HG02938 (cell line): ENCODE results near the gene IFT80.
"Not testable (repeated sequence)": the region's sequence is repeated elsewhere in the genome, so short reads cannot be mapped to it uniquely, and the experiment has no call there.

Source experiments
- ATAC-seq: cut with Tn5 transposase; IDR thresholded peaks from one replicate; pipeline ENCODE4 v1.9.1; 2021; ENCODE audit warnings: mild to moderate bottlenecking, moderate library complexity; ENCODE audit not compliant: unreplicated experiment

The IFT80 gene

DNA sequence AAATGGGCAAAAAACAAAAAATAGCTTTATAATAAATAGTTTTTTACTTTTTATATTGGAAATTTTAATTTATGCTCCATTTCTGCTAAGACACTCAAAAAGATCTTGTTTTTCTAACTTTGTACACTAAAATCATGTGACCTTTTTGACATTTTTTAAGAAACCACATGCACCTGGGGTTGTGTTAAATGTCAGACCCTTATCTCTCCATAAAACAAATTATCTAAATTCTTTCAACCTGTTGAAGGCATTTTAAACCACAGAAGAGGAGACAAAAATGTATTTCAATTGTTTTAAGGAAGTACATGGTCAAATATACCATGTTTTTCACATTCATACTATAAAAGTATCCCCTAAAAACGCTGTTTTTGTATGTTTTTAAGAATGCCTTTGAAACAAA is 29.2 kb downstream of the IFT80 start:
- ATAC-seq = no peak

DNA sequence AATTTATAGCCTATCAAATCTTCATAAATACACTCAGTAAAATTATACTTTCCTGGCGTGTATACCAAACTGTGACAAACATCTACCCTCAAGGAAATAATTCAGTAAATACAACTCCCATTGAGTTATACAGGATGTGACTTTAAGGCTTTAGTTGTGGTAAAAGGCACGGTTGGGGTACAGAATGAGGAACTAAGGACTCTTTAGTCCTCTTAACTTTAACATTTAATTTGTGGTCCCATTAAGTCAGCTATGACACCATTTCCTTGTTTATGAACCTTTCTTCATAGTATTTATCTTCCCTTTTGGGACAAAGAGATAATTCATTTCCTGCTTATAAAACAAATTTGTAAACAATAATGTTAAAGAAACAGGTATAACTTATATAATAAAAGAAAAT is 30.2 kb downstream of the IFT80 start:
- ATAC-seq = peak; percentile 87

DNA sequence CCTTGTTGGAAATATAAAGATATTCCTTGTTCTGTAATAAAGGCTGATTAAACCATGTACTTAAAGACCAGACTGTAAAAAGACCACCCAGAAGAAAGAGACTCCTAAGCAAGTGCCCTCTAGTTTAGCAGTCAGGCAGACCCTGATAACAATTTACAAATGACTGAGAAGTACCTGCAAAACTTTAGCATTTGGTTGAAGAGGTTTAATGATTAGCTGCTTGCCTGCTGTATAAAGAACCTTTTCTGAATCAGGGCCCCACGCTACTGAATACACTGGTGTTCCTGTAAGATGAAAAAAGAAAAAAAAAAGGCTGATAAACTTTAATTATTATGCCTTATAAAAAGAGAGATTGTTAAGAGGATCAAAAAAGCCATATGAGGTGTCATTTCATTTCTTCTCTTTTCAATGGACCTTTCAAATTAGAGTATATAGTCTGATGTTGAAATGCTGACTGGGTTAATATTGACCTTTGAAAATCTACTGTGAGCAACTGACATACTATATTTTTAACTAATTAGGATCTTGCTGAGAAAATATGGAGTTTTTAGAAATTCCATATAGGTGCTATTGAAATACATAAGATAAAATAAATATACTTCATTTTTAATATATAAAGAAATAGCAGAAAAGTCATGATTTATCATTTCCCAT is 33.0 kb downstream of the IFT80 start:
- ATAC-seq = no peak

- ATAC-seq = not testable (repeated sequence)
Observed at GRCh38 chr3:160362896-160363295, 36.1 kb downstream of the IFT80 start.

DNA sequence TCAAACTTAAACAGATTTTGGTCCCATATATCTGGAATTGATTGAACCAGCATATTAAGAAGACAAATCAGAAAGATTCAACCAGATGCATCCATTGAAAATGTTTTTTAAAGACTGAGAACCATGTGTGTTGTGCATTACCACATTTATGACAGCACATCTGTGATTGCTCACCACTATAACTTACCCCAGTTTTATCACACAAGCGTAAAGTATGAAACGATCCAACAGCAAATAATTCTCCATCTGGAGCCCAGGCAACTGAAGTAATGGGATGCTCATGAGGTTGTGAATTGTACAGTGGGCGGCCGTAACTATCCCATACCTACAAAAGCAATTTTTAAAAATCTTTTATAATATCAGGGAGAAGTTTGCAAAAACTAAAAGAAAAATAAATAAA is 43.2 kb downstream of the IFT80 start:
- ATAC-seq = no peak

DNA sequence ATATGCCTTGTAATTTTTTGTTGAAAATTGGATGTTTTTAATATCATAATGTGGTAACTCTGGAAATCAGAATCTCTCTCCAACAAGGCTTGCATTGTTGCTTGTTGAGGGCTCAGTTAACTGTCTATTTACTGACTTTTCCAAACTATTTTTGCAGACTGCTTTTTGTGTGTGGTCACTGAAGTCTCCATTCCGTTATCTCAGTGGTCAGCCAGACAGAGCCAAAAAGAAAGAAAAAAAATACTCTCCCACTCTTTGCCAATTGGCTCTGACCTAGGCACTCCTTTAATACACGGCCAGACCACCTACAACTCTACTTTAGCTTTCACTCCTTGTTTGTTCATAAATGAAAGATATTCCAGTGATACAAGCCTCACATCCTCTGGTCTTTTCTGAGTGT is 52.5 kb downstream of the IFT80 start:
- no peak for ATAC-seq

- ATAC-seq = no peak
Observed at GRCh38 chr3:160343132-160343531, 55.9 kb downstream of the IFT80 start.

DNA sequence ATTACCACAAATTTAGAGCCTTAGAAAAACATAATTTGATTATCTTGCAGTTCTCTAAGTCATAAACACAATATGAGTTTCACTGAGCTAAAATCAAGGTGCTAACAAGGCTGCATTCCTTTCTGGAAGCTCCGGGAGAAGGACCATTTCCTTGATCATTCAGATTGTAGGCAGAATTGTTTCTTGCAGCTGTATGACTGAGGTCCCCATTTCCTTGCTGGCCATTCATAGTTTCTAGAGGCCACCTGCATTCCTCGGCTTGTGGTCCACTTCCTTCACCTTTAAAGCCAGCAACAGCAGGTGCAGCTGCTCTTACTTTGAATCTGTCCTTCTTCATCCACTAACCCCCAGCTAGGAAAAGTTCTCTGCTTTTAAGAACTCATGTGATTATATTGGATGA is 58.7 kb downstream of the IFT80 start:
- no peak for ATAC-seq

DNA sequence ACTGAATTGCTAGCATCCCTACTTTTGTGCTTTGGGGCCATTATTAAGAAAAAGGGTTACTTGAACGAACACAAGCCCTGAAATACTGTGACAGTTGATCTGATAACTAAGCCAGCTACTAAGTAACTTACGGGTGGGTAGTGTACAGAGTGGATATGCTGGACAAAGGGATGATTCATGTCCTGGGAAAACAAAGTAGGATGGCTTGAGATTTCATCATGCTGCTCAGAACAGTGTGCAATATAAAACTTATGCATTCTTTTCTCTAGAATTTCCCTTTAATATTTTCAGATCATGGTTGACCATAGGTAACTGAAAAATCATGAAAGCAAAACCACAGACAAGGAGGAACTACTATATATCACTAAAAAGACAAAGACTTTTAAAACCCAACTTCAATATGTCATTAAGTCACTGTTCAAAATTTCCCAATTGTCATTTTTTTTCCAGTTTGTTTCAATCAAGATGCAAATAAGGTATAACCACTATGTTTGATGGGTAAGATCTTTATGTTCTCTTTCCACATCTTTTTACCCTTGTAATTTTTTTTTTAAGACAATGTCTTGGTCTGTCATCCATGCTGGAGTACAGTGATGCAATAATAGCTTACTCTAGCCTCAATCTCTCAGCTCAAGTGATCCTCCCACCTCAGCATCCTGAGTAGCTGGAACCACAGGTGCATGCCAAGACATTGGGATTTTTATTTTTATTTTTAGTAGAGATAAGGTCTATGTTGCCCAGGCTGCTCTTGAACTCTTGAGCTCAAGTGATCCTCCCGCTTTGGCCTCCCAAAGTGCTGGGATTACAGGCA is 67.7 kb downstream of the IFT80 start:
- ATAC-seq = no peak

GRCh38 chr3:160330690-160331089 is 68.3 kb downstream of the IFT80 start:
- ATAC-seq = no peak

DNA sequence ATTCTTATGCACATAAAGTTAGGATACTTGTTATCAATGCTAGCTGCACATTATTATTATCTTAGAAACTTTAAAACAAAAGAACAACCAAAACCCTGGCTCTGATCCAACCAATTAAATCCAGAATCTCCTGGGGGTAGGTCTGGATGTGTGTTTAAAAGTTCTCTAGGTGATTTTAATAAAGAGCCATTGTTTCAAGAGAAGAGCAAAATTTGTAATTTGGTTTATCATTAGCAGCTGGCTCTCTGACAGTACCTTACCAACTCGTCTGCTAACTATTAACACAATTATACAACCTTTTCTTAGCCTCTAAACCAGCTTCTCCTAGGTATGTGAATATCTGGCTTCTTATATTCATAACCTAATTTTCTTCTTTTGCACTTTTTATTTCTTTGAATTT is 68.9 kb downstream of the IFT80 start:
- no peak for ATAC-seq

GRCh38 chr3:160326286-160326685 is 72.7 kb downstream of the IFT80 start:
- not testable (repeated sequence) for ATAC-seq

DNA sequence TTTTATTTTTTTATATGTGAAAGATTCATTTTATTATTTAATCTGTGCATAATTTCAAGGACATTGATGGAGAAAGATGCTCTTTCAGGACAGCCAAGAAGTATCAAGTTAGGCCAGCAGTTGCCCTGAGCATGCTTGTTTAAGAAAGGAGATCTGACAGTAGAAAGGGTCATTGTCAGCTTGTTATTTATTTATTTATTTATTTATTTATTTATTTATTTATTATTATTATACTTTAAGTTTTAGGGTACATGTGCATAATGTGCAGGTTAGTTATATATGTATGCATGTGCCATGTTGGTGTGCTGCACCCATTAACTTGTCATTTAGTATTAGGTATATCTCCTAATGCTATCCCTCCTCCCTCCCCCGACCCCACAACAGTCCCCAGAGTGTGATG is 77.2 kb downstream of the IFT80 start:
- not testable (repeated sequence) for ATAC-seq

DNA sequence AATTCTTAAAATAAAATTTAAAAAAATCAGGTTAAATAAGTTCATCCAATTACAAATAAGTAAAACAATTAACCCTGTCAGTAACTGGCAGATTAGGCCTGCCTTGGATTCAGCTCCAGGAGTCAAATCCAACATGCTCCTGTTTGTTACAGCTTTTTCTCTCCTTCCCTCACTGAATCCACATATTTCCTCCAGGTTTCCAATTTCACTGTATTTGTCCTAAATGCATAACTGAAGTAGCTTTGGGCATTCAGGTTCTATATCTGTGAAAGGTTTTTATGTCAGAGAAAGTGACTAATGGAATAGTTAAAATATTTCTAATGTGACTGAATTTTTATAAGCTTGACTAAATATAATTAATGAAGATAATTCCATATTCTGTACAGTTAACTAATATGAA is 79.7 kb downstream of the IFT80 start:
- no peak for ATAC-seq

DNA sequence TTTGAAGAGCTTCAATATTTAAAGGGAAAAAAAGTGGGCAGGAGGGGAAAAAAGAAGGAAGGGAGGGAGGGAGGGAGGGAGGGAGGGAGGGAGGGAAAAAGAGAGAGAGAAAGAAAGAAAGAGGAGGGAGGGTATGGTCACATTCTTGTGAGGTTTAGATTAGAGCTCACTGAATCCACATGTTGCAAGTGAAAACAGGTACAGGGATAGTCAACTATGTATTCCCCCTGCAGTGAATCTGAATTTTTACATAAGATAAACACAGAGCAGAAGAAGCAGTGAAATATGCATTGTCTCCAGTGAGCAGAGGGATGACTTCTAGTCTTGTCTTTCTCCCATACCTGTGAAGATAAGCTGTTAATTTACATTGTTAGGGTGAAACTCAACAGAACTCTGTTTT is 84.0 kb downstream of the IFT80 start:
- no peak for ATAC-seq

DNA sequence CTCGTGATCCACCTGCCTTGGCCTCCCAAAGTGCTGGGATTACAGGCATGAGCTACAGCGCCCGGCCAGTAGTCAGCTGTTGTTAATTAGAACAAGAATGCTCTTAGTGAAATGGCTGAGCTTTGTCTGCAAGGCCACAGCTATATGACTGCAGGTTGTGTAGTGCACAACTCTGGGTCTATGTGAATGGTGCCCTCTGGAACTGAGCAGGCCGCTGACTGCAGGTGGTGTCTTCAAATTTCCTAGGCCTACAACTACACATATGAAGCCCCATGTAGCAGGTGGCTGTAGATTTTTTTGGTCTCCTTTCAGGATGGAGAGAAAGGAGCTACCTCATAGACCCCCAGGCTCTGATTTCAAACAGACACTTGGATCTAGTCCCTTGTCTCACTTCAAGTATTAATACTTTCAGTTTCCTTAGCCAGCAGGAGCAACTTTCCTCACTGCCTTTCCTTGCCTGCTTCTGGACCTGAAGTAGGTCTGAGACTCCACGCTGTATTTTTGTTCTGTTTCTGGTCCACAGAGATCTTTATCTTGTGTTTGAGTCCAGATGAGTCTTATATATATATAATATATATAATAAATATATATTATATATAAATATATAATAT is 86.9 kb downstream of the IFT80 start:
- no peak for ATAC-seq

- ATAC-seq = no peak
Observed at GRCh38 chr3:160302806-160303205, 96.2 kb downstream of the IFT80 start.

GRCh38 chr3:160296591-160296990 is 102.4 kb downstream of the IFT80 start:
- no peak for ATAC-seq

DNA sequence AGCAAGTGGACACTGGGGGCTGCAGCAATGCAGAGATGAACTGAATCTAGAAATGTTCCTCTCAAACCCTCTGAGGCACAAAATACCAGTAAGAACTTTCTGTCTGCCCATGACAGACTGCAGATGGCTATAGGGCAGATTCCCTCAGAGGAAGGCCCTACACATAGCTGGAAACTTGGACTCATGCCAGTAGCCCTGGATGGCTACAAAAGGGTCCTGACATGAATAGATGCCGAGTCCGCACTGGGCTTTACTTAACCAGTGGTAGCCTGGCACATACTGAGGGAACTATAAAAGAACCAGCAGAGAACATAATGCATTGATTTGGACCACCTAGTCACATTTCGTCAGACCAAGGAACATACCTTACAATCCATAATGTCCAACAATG is 107.1 kb downstream of the IFT80 start:
- no peak for ATAC-seq

- ATAC-seq = no peak
Observed at GRCh38 chr3:160291290-160291908, 107.6 kb downstream of the IFT80 start.

DNA sequence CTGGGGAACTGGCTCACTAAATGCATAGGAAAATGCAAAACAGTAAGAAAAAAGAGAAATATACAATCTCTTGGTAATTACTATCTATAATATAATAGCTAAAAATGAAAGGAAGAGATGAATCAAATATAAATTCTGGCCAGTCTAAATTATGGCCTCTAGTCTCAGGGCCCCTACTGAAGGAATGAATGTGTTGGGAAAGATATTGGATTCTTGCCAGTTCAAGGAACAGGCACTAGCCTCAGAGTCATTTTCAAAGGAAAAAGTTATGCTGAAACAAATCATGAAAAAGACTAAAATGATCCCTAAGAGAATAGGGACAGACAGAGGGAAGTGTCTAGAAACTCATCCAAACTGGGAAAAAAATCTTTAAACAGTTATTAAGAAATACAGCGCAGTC is 111.4 kb downstream of the IFT80 start:
- no peak for ATAC-seq

DNA sequence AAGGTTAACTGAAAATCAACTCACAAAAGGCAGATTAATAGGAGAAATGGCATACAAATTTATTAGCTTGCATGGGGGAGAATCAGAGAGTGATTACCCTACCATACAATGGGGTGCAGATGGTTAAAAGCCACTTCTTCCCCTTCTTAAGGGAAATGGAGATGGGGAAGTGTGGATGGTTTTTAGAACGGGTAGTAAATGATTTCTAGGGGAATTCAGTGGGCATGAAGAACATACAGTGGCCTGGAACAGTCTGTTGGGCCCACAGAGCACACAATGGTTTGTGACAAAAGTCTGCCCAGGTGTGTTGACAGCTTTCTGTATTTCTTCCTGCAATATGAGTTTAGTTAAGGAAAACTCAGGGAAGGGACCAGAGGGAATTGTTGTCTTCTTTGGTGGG is 112.8 kb downstream of the IFT80 start:
- no peak for ATAC-seq
